HG02981 (cell line): Measurements from ENCODE around the gene CSMD2.

ENCODE experiments used
- ATAC-seq: cut with Tn5 transposase; IDR thresholded peaks from one replicate; pipeline ENCODE4 v1.9.1; 2021; ENCODE audit warnings: mild to moderate bottlenecking, moderate library complexity; ENCODE audit not compliant: unreplicated experiment

The CSMD2 gene

DNA sequence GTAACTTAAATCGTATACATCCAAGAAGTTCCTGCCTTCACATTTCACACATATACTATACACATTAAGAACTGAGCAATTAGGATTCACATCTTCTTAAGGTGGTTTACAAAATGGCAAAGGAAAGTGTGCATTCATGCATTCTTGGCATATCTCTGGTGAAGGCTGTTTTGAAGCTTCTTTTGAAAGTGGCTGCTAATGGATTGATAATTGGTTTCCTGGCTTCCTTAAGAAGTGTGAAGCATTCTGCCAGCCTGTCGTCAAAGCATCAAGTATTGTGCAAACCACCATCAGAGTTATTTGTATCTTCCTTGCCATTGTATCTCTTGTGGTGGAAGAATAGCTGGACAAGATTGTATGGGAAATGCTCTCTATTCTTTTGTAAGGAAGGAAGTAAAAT is 396.2 kb downstream of the CSMD2 start:
- ATAC-seq = no peak

DNA sequence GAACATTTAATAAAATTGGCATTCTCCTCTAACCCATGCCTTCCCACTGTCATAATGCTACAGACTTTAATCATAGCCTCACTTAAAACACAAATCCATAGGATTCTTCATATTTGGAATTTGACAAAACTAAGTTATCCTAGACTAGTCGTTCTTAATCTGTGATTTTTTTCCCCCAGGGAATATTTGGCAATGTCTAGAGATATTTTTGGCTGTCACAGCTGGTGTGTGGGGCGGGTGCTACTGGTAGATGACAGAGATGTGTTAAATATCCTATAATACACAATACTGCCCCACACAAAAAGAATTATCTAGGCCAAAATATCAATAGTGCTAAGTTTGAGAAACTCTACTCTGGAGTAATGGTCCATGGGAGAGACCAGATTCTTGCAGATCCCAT is 396.9 kb downstream of the CSMD2 start:
- ATAC-seq = no peak

DNA sequence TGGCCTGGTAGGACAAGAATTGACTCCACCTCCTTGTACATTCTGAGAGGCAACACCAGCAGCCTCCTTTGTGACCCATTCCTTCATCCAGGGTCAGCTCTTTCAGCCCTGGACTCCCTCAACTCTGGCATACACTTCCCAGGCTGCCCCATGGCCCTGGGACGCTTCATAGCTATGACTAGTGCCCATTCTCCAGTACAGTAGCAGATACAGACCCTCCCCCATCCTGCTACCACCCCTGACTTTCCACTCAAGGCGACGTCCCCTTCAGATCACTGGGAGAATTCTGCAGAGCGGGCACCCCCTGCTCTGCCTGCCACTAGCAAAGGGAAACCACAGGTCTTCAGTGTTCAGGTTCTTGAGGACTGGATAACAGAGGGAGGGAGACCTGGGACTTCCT is 400.9 kb downstream of the CSMD2 start:
- ATAC-seq = no peak

DNA sequence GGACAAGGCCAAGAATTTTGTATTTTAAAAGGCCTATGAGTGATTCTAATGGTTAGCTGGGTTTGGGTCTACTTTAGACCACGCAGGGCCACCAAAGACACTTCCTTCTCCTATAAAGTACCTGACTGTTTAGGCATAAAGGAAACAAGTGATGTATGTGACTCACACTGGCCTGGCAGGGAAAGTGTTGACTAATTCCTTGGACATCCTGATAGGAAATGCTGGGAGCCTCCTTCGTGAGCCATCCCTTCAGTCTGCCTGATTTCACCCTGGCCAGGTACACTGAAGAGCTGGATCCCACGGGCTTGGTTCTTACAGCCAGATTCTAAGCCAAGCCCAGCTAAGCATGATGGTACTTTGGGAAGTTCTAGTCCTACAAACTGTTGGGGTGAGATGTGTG is 401.6 kb downstream of the CSMD2 start:
- no peak for ATAC-seq

DNA sequence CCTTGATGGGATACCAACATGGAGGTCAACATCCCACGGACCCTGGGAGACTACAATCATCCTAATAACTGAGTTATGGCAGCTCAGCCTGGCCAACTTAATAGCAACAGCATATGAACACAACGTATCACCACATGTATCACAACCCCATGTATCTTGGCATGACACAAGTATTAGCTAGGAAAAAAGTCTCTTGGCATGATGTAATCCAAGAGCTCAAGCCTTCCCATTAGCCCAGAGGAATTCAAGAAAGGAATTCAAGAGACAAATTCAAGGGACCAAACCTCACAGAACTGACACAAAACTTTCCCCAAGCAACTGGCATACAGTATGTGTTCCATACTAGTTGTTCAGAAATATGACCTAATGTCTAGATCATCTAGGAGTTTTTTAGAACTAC is 402.1 kb downstream of the CSMD2 start:
- no peak for ATAC-seq

DNA sequence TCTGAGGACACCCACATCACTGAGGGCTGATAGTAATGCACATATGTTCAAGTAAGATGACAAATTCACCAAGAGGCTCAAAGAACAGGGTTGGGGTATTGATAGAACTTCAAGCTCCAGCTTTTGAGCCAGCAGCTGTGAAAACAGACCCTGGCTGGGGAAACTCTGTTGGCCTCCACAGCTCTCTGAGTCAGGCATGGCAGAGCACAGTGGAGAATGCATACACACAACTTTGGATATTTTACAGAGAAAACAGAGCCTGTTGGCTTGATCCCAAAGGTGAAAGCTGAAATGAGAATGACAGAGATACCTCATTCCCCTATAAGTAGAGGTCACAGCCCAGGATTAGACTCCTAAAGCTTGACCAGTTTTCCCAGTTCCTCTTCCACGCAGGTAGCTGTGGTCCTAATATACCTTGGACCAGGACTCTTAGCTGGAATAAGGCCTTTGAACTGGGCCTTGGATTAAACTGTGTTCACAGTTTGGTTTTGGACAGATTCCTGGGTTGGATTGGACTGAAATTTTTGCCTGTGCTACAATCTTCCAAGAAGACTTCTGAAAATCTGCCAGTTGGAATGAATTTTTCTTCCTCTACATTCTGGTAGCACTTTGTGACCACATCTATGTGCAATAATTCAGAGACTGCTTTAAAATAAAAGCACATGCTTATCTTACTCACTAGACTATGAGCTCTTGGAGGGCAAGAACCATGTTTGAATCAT is 402.8 kb downstream of the CSMD2 start:
- no peak for ATAC-seq

DNA sequence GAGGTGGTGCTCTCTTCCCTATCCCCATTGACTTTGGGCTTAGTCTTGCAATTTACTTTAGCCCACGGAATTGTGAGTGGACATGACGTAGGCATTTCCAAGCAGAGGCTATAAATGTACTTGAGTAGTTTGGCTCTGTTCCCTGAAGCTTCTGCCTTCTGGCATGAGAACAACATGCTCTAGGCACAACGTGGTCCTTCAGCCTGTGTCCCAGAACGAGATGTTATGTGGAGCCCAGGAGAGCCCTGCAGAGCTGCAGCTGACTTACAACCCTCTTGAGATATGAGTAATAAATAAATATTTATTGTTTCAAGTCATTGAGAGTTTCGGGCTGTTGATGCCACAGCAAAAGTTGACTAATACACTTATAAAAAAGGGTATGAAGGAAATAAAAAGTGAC is 406.3 kb downstream of the CSMD2 start:
- ATAC-seq = no peak

DNA sequence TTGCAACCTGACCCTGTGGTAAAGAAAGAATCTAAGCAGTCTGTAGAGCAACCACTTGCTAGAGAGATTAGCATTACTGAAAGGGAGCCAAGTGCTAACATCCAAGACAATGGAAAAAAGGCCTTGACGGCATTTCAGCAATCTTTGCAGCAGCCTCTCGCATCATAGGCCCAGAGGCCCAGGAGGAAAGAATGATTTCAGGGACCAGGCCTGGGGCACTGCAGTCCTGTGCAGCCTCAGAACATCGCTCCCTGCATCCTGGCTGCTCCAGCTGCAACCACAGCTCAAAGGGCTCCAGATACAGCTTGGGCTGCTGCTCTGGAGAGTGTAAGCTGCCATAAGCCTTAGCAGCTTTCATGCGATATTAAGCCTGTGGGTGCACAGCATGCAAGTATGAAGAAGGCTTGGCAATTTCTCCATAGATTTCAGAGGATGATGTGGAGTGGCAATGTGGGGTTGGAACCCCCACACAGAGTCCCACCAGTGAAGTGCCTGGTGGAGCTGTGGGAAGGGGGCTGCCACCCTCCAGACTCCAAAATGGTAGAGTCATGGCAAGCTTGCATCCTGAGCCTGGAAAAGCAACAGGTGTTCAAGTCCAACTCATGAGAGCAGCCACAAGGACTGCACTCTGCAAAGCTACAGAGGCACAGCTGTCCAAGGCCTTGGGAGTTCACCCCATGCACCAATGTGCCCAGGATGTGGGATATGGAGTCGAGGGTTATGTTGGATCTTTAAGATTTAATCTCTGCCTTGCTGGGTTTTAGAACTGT is 411.8 kb downstream of the CSMD2 start:
- no peak for ATAC-seq

DNA sequence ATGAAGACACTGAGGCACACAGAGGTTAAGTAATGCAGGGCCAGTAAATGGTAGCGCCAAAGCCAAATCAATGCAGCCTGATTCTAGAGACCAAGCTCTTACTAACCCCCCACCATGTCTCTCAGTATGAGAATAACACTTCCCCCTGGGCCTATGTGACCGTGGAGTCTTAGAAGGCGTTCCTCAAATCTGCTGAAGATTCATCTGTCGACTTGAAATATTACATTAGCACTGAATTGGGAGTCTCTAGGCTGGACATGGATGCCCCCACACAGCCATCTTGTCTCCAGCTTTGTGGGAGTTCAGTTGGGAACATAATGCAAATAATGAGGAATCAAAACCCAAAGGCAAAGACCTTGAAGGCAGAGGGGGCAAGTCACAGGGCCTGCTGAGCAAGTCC is 419.1 kb downstream of the CSMD2 start:
- ATAC-seq = no peak

DNA sequence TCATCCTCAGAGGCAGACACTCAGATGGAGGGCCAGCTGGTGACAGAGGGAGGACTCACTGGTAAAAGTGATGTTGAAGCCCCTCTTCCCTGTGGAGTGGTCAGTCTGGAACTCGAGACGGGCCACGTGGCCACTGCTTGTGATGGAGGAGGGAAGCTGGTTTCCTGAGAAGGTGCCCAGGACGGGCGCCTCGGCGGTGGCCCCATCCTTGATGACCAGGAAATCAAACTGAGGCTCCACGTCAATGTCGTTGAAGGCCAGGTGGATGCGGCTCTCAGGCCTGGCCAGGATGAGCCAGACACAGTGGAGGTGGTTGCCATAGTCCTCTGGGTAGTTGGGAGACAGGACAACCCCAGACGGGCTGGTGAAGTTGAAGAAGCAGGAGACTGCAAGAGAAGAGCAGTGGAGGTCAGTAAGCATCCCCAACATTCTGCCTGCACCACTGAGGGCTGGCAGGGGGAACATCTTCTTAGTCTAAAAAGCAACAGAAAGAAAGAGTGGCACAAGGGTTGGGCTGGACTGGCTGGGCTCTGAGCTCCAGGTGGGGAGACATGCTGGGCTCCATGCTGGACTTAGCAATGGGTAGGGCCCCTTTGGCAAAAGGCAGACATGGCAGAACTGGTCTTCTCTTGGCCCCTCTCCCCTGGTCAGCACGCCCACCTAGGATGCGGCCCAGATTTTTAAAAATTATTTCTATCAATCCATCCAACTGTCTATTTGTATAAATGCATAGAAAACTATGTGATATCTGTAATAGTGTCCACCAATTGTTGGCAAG is 421.6 kb downstream of the CSMD2 start:
- ATAC-seq = no peak

DNA sequence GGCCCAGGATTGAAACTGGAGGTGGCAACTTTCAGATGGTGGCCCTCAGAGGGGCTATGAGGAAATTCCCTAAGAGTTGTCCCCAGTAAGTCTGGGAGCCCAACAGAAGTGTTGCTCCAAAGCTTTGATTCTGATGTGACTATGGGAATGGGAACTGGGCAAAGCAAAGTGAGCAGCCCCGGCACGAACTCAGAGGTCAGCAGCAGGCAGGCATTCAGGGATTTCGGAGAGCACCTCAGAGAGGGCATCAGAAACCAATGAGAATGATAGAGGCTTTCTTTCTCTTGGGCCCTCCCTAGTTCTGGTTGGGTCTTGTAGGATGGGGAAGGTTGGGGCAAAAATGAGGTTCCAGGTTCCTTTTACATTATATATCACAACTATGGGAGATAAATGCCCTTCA is 422.4 kb downstream of the CSMD2 start:
- ATAC-seq = no peak

DNA sequence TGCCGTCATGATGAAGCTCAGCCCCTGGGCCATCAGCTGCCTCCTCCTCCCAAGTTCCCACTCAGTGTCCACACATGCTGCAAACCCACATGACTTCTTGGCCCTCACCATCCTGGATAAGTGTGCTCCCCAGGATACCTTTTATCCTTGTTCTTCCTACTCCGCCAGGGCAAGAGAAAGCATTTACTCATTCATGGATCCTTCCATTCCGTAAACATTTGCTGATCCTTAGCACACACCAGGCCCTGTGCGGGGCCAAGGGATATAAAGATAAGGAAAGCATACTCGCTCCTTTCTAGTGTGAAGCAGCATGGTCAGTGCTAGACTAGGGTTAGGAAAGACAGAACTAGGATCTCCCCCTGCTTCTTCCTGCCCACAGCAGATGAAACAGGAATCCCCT is 423.3 kb downstream of the CSMD2 start:
- no peak for ATAC-seq

DNA sequence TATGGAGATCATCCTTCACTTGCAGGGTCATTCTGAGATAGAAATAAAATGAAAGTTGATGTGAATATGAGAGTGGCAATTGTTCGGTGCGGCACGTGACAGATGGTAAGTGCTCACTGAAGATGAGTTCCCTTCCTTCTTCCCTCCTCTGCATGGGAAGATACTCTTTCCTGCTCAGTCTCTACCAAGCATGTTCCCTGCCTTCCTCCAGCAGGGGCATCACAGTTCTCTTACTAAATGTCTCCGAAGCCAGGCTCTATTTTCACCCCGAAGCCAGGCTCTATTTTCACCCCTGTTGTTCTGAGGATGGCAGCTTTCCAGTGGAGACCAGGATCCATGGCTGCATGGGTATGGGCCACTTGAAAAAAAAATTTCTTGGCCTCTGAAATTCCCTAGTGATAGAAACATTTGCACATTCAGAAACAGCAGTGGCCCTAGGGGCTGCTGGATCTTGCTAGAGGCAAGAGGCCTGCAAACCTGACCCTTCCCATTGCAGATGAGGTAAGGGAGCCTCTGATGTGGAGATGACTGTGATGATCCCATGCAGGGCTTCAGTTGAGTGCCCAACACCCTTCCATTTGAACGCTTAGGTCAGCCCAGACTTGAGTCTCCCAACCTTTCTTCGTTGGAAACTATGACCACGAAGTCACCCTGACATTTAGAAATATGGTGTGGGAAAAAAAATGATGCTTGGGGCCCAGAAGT is 424.8 kb downstream of the CSMD2 start:
- ATAC-seq = no peak

DNA sequence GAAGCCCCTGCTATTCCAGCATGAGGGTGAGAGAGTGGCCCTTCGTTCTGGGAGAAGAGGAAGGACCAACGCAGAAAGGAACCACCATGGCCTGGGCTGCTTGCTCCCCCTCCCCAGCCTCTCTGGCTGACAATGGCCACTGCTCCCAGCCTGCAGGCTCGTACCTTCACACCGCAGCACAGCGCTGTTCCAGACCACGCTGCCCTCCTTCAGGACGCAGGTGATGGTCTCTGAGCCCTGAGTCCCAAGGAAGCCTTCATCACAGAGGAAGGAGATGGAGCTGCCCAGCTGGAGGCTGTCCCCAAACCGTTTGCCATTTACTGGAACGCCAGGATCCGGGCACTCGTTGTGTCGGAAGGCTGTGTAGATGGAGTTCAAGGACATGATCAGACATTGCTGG is 426.1 kb downstream of the CSMD2 start:
- no peak for ATAC-seq

DNA sequence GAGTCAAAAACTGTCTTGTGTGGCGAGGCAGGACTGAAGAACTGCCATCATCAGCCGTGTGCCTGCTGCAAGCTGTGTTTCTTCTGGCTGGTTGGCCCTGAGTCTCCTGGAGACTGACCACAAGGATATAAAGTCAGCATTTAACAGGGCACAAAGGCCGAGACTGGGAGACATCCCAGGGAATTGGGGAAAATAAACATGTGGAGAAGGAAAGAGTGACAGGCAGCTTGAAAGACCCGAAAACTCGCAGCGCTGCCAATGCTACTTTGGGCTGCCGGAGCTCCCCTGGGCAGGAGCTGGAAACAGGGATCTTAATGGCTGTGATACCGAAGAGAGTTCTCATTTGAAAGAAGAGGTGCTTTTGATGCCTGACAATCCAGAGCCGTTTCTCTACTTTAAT is 426.5 kb downstream of the CSMD2 start:
- no peak for ATAC-seq

DNA sequence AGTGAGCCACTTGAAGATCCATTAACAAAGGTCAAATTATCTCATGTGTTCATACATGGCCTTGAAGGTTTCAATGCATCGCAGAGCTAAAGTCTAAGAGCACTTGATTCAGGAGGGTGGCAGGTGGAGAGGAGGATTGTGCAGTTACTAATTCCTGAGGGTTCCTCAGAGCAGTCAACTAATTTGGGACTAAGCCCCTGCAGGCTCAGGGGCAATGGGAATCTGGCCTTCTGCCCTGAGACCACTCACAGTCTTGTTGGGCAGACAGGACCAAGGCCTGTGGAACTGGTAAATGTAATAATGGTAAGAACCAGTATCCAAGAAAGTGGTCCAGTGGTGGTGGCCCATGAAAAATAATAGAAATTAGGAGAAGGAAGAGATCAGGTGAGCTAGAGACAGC is 428.5 kb downstream of the CSMD2 start:
- ATAC-seq = no peak

DNA sequence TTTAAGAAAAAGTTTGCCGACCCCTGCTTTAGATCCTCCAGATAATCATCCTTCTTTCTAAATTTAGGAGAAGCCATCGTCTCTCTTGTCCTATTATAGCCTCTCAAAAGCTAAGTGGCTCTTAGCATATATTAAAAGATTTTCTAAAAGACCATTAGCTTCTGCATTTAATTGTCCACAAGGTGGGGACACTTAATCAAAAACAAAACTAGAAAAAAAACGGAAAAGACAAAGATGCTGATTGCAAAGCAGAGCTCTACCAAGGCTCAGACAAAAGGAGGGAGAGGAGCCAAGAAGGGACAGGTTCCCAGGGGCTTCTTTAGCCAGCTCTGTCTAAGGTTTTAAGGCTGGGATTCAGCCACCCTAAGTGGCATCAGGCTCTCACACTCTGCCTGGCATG is 429.4 kb downstream of the CSMD2 start:
- no peak for ATAC-seq

DNA sequence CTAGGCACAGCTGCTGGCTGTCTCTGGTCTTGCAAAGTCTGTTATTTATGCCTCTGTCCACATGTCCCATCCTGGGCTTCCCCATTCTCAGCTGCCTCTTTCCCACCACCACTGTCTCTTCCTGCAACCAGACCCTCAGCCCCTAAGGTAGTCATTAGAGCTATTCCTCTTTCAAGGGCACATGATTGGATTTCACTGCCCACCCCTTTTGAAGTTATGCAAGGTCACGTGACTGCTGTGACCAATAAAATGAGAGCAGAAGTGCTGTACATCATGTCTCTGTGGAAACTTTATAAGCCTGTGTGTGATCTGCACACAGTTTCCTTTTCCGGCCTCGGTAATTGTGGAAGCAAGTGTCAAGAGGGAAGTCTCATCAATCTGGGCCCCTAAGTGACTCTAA is 437.7 kb downstream of the CSMD2 start:
- ATAC-seq = no peak

DNA sequence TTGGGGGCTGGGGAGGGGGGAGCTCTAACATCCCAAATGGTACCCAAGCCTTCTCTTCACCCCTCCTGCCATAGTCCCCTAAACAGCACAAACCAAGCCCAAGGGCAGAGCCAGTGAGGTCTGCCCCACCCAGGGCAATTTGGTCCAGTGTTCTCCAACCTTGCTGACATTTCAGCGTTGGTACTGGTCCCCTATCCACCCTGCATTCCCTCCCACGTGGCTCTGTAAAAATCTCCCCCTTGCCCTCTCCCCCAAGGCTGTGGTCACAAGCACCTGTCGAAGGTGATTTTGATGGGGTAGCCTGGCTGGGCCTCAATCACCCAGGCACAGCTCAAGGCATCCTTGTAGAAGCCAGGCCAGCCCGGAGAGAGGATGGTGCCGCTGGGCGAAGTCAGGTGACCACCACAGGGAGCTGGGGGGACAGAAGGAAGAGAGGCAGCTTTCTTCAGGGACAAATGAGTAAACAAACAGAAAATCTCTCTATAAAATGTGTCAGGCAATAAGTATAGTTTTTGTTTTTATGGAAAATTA is 438.7 kb downstream of the CSMD2 start:
- no peak for ATAC-seq

DNA sequence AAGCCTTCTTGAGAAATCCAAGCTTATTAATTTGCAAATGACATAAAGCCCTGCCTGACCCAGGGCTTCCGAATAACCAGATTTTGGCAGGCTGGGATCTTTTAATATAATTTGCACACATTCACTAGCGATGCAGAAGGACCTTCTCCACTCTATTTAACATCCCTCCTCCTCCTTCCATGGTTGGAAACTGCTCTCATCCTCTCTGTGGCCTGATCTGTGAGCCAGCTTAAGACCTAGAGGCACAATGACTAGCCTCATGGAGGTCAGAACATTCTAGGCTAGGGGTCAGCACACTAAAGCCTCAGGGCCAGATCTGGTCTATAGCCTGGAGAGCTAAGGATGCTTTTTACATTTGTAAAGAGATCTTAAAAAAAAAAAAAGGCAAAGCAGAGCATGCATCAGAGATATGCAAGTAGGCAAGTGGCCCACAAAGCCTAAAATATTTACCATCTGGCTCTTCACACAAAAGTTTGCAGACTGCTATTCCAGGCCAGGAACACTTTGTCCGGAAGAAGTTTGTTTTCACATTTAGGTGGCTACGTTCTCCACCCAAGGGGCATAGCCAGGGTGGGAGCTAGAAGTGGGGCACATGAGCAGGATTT is 439.4 kb downstream of the CSMD2 start:
- no peak for ATAC-seq

DNA sequence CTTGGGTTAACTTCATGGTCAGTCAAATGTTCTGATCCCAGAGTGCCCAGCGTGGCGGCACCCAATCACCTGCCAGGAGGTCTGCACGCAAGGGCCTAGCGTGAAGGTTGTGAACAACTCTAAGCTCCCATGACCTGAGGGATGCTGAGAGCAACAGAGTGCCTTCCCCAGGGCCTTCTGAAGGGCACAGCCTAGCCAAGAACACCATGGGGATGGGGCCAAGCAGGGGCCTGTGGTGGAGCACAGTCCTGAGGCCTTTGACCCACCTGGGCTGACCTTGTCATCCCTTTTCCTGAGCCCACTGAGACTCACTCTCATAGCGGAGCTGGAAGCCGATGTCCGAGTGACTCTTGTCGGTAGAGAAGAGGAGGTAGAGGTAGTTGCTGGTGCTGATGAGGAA is 440.0 kb downstream of the CSMD2 start:
- no peak for ATAC-seq
